ENCODE measurements around the gene HECTD2.

DNA sequence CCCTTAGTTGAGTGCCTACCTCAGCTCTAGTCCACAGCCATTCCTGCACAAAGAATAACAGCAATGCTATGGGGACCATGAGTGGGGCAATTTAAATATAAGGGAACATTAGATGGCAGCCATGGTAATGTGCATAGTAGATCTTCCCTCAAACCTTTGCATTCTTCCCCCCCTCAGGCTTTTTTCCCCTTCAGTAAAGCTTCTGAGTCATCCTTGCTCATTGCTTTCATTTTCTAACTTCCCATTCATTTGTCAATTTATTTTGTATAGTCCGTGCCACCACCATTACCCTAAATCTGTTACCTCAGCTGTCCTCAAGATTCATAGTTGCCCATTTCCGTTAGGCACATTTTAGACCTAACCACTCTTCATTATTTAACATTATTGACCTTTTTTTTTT, 10.7 kb downstream of the HECTD2 start:
- TF ChIP-seq, protein P1, sequence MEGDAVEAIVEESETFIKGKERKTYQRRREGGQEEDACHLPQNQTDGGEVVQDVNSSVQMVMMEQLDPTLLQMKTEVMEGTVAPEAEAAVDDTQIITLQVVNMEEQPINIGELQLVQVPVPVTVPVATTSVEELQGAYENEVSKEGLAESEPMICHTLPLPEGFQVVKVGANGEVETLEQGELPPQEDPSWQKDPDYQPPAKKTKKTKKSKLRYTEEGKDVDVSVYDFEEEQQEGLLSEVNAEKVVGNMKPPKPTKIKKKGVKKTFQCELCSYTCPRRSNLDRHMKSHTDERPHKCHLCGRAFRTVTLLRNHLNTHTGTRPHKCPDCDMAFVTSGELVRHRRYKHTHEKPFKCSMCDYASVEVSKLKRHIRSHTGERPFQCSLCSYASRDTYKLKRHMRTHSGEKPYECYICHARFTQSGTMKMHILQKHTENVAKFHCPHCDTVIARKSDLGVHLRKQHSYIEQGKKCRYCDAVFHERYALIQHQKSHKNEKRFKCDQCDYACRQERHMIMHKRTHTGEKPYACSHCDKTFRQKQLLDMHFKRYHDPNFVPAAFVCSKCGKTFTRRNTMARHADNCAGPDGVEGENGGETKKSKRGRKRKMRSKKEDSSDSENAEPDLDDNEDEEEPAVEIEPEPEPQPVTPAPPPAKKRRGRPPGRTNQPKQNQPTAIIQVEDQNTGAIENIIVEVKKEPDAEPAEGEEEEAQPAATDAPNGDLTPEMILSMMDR (IDR thresholded peaks at IDR 0.05), result no peak
- no peak for TF ChIP-seq POLR2A (IDR thresholded peaks at IDR 0.05)

Measured in lower leg skin (tissue), 3 donors.